SIG-M5 treated with dmso at 0.1 percent for 504 hours (cell line): ENCODE results near the gene PEA15.

ENCODE experiments used
- DNase-seq: peaks from one replicate; lab custom pipeline; 2025; ENCODE audit not compliant: unreplicated experiment; lab: John Stamatoyannopoulos, UW

Gene PEA15

DNA sequence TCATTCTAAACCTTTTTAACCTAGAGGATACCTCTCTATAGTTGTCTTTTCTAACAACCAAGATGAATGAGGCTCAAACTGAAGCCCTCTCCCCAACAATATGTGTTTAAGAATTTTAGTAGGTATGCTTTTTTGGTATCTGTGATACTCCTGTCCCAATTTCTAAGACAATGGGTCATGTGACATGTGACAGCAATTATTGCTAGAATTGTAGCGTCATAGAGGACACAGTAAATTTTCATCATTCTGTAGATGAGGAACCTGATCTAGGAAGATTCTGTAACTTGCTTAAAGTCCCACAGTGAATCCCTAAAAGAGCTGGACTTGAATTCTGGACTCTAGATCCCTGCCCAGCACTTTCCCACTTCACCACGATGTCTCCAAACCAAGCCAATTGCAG is 26.5 kb upstream of the PEA15 start:
- DNase-seq: no peak

DNA sequence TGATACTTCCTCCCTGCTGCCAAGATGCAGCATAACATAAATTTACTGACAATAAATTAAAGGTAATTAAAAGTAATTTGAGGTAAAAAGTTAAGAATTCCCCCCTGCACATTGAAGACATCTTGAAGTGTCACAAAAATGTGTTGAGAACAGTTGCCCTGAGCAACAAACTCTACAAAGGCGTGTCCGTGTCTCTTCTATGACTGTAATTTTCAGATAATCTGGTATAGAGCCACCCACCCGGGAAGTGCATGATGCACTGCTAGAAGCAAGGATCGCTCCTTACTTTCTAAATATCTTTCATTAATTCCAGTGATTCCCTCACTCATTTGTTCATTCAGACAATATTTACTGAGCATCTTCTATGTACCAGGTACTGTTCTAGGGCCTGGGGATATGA is 25.8 kb upstream of the PEA15 start:
- no peak for DNase-seq

- no peak for DNase-seq
These were observed 18.9 kb upstream of the PEA15 start for GRCh38 chr1:160186246-160186645.

DNA sequence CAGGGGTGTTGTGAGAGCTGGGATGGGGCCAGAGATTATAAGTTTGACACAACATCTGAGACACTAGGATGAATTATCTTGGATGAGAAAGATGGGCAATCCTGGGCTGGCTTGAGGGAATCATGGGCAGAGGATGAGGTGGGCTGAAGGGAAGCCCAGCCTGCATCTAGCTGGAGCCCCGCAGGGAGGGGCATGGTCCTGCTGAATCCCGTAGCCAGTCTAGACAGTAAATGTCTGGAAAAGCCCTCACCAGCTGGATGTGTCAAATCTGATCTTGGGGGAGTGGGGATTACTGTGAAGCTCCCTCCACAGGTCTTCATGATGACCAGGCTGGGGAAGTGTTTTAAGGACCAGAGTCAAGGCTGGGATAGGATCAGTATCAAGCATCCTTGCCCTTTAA is 18.5 kb upstream of the PEA15 start:
- no peak for DNase-seq

DNA sequence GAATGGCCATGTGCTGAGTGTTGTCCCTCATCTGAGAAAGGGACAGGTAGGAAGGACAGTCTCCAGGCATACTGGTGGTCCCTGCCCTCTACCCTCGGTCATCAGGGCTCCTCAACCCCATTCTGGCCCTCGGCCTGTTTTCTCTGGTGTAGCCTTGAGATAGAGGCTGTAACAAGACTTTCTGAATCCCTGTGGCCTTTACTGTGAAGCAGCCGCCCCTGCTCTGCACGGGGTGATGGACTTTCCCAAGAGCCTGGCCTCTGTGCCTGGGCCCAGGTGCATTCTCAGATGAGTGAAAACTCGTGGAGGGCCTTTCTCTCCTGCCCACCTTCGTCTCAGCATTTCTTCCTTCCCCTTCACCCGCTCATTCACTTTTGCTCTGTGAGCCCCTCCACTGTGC is 17.8 kb upstream of the PEA15 start:
- no peak for DNase-seq

DNA sequence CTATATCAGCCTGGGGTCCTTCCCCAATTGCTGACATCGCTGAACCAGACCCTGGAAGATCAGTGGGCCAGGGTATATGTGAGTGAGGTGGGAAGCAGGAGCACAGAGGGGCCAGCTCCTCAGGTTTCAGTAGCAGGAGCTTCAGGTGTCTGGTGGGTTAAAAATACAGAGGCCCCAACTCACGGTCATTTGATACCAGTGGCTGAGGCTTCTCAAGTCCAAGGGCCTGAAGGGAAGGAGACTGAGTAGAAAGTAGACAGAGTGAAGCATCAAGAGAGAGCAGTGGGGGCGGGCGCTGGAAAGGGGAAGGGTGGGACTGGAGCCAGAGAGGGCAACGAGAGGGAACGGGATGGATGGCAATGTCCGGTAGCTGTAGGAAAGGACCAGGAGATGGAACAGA is 16.8 kb upstream of the PEA15 start:
- DNase-seq: no peak

GRCh38 chr1:160189649-160190625 is 15.2 kb upstream of the PEA15 start, which contains the start of gene CASQ1:
Gene CASQ1, plus strand, starts transcription at chr1:160190575. Its CDS starts 177 bp downstream, at chr1:160190752.
- no peak for DNase-seq

- no peak for DNase-seq
These were observed 13.4 kb upstream of the PEA15 start for GRCh38 chr1:160191756-160192155.

GRCh38 chr1:160192234-160192633 is 12.9 kb upstream of the PEA15 start:
- DNase-seq: no peak

GRCh38 chr1:160193091-160193819 is 11.9 kb upstream of the PEA15 start:
- peak; percentile 71 for DNase-seq

GRCh38 chr1:160193832-160194736 is 11.1 kb upstream of the PEA15 start:
- DNase-seq: no peak

DNA sequence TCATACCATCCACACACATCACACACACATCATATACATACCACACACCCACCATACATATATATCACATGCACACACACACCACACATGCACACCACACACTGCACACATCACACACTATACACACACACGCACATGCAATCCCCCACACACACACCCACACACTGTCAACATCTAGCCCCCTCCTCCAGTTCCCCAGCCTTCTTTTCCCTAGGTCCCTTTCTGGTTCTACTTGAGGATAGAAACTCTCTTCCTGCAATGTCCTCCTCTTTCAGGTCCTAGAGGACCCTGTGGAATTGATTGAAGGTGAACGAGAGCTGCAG is 10.5 kb upstream of the PEA15 start:
- no peak for DNase-seq

- DNase-seq: no peak
These were observed 9.0 kb upstream of the PEA15 start for GRCh38 chr1:160196143-160196542.

DNA sequence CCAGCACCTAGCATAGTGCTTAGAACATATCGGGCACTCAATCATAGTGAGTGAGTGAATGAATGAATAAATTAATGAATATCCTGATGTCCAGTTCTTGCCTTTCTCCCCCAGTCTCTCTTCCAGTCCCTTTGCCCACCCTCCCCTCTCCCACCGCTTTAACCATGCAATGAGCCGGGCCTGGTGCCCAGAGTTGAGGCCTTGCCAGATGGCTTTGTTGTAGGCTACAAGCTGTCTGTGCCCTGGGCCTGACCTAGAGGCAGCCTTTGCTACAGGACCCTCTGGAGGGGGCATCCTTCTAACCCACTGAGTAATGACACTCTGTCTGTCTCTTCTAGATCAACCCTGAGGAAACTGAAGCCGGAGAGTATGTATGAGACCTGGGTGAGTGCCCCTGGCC is 8.0 kb upstream of the PEA15 start:
- no peak for DNase-seq

- DNase-seq: peak; percentile 21
These were observed 4.4 kb upstream of the PEA15 start for GRCh38 chr1:160200786-160201185.

- peak; percentile 99 for DNase-seq
These were observed 500 bp upstream of the PEA15 start for GRCh38 chr1:160204526-160205241.

DNA sequence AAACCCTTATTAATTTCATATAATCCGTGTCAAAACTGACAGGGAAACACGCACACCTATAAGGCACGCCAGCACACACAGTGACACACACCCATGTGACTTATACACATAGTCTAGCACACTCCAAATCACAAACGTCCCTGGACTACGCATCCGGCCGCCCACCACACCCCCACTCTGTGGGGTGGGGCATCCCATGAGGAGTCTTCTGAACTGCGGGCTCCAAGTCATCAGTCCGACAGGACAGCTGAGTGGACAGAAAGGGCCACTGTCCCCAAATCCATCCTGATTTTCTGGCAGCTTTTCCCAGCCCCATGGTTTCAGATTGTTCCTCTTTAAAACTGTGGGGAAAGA is 829 bp downstream of the PEA15 start:
- DNase-seq: no peak

DNA sequence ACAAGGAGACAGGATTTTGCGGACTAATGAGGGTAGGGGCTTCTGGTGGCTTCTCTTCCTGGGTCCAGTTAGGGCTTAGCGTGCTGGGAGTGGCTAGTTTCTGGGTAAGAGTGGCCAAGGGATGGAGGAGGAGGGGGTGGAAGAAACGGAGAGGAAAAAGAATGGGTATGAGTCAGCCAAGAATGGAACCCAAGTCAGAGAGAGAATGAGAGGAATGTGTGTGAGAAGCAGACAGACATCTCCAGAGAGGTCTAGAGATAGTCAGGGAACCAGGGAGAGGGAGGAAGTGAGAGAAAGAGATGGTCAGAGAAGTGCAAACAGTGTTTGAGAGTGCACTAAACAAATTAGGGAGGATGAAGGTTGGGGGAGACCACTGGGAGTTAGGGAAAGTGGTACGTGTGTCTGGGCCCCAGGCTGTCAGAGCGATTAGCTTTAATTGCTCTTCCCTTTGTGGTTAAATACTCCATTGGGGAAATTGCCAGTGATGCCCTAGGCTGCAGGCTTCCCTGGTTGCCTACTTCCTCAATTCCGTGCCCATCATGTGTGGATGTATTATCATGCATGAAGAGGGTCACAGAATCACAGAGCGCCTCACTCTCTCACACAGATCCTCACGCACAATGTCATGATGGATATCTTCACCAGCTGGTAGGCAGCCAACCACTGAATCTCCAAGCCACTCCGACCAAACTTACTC is 1.4 kb downstream of the PEA15 start:
- peak; percentile 71 for DNase-seq

GRCh38 chr1:160207118-160207650 is 2.0 kb downstream of the PEA15 start:
- DNase-seq: no peak
